ENCODE data around the gene FGD2.
"Not testable (repeated sequence)": the region's sequence is repeated elsewhere in the genome, so short reads cannot be mapped to it uniquely, and the experiment has no call there.

FGD2 gene

DNA sequence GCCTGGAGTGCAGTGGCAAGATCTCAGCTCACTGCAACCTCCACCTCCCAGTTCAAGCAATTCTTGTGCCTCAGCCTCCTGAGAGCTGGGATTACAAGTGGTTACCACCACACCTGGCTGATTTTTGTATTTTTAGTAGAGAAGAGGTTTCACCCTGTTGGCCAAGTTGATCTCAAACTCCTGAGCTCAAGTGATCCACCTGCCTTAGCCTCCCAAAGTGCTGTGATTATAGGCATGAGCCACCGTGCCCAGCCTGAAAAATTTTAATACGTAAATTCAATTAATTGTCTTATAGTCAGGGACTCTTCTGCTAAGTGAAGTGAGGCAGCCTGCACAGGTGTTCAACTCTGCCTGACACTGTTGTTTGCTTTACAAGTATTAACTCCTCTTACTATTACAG lies 15.1 kb upstream of the FGD2 start:
- DNase-seq (ENCODE audit: low read depth): not testable (repeated sequence)

DNA sequence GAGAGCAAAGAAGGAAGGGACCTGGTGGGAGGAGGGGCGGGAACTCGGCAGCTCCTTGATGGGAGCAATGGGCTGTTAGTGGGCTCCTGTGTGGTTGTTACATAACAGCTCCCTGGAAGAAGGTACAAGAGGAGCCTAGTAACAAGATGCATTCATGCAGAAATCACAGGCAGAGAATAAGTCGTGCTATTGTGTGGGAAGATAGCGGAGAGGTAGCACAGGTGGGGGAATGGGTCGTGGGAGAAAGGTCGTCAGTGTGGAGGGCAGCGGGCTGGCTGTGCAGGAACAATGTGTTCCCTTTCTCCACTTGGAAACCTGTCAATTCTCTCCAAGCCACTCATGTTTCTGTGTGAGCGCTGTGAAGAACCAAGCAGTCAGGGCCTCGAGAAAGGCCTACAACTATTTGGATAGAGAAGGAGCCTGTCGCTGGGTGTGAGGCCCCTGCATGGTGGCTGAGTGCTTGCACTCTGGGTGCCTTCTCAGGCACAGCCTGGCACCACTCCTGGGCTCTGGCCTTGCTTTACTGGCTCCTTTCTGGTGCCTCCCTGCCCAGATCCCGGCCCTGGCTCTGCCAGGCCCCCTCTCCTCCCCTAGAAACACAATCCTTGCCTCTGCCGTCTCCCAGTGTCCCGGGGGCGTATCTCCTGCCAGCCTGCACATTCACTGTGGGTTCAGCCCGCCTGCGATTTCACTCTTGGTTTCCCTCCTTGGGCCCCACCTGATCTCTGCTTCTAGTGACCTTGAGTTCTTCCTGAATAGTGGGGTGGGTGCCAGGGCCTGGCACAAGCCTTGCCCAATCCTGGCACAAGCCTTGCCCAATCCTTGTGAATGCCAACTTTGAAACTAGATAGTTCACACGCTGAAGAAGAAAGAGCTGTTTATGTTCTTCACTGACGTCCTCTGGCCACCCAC lies 7.4 kb upstream of the FGD2 start:
- DNase-seq (ENCODE audit: low read depth): no peak

DNA sequence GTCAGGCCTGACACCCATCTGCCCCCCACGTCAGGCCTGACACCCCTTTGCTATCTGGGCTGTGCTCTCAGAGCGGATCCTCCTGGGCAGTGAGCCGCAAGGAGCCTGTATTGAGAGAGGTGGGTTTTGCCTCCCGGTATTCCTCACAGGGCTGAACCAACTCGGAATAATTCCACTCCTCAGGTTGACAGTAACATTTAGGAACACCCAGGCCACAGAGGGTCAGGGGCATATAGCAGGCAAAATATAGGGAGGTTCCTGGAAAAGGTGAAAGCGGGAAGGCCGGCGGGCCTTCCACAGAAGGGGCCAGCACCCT lies 6.8 kb upstream of the FGD2 start:
- no peak for DNase-seq (ENCODE audit: low read depth)

DNA sequence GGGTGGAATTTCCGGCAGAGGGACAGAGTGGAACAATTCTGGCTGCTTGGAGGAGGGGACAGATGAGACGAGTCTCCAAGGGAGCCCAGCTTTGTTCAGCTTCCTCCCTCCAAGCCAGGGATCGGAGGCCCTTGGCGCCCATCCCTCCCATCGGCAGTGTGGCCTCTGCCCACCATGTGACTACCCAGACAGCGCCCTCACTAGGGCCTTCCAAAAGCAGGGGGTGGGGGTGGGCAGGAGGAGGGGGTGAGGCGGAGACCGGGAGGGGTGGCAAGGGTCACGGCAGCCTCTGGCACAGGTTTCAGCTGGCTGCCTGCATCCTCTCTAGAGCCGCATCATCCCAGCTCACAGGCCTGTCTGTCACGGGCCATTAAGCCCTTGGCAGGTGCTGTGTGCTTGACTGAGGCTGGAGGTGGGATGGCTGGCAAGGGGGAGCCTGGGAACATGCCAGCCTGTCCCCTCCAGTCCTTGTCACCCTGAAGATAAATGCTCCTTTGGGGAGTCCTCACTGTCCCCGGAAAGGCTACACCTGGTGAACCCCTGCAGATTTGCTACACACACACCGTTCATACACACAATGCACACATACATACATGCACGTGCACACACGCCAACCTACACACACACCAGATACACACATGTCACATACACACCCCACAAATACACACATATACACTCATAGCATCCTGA lies 6.2 kb upstream of the FGD2 start:
- no peak for DNase-seq (ENCODE audit: low read depth)

DNA sequence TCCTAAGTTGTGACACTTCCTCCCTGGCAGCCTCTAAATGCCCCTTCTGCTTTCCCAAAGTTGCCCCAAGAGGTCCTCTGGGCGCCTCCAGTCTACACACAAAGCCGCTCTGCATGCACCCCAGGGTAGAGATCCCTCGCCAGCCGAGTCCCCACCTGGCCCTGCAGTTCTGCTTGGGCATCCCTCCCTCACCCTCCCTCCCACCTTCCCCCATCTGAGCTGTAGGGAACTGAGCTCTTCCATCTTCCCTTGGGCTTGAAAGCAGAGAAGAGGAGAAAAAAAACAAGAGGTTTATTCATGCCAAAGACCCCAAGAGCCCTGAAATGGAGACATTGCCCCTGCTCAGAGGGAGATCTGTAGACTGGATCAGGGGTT lies 5.7 kb upstream of the FGD2 start:
- no peak for DNase-seq (ENCODE audit: low read depth)

DNA sequence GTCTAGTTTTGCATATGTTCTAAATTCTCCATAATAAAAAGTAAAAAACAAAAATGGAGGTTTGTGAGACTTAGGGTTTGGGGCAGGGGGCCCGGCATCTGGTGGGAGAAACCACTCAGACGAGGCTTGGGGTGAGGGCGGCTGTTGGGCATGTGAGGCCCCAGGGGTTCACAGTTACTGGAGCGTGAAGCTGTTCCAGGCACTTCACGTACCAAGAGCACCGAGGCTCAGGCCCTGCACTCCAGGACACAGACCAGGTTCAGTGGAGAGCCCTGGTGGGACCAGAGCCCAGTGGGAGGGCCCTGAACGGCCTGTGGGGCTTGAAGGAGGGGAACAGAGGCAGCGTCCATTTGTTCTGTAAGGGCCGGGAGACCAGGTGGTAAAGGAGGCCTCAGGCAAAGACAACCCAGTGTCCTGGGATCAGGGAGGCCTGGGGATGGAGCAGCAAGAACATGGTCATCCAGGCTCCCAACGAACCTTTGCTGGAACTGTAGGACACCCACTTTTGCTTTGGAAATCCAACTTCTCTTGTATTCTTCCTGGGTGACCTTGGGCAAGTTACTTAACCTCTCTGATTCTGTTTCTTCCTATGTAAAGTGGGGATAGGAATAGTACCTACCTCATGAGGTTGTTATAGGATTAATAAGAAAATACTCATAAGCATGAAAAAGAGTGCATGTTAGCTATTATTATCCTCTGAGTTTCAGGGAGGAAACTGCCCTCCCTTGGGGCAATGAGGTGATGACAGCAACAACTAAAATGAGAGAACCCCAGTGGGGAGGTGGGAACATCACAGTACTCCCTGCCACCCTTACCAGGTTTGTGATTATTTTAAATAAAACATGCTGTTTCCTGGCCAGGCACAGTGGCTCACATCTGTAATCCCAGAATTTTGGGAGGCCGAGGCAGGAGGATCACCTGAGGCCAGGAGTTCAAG lies 1.1 kb upstream of the FGD2 start:
- DNase-seq (ENCODE audit: low read depth): no peak

DNA sequence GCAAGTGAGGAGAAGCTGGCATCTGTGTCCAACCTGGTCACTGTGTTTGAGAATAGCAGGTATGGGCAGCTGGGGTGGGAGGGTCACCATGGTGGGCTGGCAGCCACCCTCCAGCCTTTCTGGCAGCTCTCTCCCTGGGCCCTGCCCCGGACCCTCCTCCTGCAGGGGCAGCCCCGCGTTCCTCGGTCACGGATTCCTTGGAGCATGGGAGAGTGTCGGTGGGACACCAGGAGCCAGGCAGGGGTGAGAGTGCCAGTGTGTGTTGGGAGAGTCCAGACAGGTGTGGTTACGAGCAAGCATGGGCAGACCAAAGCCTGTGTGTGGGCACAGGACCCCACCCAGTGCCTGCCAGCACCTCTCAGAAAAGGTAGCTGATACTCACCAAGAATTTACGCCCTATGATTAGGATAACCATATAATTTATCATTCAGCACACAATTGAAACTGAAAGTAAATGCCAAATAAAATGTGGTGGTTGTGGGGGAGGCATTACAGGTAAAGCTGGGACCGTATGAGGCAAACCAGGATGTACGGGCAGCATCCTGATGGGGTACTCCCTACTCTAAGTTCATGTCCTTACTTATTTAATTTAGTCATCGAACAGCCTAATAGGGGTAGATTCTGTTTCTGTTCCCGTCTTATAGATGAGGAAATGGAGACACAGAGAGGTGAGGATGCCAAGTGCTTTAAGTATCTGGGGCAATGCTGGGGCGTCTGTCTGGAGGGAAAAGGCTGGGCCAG lies 542 bp downstream of the FGD2 start:
- DNase-seq (ENCODE audit: low read depth): no peak

DNA sequence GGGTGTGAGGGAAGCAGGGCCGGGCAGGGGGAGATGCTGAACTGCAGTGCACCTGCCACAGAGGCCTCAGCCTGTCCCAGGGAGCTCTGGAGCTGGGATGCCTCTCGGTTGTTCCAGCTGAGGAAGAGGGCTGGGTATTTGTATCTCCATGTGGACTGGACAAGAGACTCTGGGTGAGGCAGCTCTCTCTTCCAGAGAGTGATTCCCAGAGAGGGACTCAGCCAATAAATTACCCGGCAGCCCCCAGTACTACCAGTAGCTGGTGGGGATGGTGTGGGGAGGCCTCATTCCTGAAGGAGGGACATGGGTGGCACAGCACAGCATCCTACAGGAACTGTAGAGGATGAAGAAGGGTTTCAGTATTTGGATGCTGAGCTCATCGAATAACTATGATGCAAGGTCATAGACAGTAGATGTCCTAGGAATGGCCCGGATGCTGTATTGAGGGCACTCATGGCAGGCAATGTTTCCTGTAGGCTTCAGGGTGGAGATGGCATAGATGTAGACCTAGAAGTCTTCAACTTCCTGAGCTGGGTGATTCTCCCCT lies 1.4 kb downstream of the FGD2 start:
- no peak for DNase-seq (ENCODE audit: low read depth)

DNA sequence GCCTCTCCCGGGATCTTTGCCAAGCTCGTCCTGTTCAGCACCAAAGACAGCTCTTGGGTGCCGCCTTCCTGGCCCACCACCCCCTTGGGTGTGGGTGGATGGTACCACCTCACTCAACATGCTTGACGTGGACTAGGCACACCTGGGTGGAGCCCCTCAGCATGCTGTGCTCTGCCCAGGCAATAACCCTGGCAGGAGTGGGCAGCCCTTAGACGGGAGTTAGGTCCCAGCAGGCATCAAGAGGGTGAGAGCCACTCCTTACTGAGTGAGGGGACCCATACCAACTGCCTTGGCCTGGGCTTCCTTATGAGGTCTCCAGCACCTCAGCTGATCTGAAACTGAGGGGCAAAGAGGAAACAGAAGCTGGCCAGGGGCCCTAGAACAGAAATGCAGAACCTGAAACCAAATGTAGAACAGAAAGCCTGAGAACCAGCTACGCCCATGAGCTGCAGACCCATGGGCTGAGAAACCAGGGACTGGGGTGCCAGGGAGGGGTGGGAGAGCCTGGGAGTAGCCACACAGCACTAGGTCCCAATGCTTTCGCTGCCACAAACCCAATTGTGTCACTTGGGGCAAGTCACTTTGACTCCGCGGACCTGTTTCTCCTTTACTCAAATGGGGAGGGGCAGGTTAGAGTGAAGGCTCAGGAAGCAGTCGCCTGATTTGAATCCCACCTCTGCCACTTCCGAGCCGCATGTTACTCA lies 2.0 kb downstream of the FGD2 start:
- no peak for DNase-seq (ENCODE audit: low read depth)

DNA sequence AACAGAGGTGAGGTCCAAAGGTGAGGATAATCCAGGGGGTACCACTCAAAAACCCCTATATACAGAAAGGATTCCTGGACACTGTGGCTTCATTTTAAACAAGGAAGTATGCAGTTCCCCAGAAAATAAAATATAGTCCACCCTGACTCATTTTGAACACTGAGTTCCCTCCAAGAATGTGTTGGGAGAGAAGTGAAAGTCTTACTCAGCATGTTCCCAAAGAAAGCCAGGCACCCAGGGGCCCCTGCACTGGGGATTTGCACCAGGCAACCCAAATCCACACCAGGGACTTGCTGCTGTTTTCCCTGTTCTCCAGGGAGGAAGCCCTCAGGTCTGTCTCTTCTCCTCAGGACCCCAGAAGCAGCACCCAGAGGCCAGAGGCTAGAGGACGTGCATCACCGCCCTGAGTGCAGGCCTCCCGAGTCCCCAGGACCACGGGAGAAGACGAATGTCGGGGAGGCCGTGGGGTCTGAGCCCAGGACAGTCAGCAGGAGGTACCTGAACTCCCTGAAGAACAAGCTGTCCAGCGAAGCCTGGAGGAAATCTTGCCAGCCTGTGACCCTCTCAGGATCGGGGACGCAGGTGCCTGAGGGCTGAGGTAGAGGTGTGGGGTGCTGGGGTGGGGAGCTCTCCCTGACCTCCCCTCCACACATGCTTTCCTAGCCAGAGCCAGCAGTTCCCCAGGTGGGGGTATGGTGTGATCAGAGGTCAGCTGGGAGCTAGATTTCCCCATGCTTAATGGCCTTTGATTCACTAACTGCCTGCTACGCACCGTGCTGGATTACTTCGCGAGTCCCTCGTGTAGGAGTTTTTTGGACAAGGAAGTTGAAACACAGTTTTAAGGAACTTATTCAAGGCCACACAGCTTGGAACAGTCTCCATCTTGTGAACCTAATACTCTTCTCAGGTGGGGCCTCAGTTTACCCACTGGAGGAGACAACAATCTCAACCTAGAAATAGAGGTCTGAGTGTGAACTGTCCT lies 3.3 kb downstream of the FGD2 start:
- no peak for DNase-seq (ENCODE audit: low read depth)

DNA sequence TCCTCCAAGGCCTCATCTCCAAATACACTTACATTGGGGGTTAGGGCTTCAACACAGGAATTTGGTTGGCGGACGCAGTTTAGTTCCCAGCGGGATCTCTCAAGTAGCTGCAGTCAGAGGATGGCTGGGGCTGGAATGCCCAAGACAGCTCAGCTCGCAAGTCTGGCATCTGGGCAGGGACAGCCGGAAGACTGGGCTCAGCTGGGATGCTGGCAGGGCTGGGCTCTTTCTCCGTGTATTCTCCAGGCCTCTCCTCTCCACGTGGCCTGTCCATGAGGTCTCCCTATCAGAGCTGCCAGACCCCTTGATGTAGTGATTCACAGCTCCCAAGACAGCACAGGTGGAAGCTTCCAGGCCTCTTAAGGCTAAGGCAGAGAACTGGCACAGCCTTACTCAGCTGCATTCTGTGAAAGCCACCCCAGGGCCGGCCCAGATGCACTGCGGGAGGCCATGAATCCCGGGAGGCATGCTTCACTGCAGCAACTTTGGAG lies 5.0 kb downstream of the FGD2 start:
- no peak for DNase-seq (ENCODE audit: low read depth)

DNA sequence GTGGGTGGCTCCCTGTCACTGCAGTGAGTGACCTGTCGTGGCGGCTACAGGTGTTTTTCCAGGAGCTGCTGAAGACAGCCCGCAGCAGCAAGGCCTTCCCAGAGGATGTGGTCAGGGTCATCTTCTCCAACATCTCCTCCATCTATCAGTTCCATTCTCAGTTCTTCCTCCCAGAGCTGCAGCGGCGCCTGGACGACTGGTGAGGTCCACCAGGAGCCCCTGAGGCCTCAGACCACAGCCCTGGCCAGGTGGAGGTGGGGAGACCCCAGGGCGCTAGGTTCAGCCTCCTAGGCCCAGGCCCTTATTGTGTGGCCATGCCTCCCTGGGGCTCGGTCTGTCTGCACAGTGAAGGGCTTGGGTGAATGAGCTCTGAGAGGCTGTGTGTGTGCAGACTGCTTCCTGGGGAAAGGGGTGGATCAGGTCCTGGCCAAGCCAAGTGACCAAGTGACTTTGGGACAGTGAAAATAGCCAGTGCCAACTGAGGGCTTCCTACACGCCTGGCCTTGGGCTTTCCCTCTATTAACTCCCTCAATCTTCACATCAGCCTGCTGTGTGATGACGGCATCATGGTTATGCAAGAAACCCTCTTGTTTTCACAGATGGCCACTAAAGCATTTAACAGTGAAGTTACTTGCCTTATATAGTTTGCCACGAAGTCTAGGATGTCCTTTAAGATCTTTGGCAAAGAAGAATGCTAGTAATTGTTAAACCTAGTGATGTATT lies 6.4 kb downstream of the FGD2 start:
- DNase-seq (ENCODE audit: low read depth): no peak

DNA sequence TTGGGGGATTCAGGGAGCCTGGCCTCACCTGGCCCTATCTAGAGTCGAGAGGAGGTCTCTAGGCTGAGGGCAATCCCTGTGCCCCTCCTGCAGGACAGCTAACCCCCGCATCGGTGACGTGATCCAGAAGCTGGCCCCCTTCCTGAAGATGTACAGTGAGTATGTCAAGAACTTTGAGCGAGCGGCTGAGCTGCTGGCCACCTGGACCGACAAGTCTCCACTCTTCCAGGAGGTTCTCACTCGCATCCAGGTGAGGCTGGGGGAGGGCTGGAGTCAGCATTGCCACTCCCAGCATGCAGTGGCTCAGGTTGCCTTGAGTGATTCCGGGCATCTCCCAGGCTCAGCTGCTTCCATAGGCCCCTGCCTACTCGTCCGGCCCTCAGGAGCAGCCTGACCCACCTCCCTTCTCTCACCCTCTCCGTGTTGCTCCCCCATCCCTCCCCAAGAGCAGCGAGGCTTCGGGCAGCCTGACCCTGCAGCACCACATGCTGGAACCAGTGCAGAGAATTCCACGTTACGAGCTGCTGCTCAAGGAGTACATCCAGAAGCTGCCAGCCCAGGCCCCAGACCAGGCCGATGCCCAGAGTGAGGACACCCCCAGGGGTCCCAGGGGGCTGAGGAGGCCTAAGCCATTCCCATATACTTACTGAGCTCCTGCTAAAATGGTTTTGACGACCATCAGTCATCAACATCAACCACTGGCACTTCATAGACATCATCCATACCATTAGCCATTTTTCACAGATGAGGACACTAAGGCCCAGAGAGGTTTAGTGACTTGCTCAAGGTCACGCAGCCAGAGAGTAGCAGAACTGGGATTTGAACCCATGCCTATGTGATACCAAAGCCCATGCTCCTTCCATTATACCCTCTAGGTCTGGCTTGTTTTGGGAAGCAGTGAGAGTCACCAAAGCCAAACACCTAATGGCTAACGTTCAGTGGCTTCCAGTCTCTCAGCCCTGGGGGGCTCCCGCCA lies 8.3 kb downstream of the FGD2 start:
- no peak for DNase-seq (ENCODE audit: low read depth)

DNA sequence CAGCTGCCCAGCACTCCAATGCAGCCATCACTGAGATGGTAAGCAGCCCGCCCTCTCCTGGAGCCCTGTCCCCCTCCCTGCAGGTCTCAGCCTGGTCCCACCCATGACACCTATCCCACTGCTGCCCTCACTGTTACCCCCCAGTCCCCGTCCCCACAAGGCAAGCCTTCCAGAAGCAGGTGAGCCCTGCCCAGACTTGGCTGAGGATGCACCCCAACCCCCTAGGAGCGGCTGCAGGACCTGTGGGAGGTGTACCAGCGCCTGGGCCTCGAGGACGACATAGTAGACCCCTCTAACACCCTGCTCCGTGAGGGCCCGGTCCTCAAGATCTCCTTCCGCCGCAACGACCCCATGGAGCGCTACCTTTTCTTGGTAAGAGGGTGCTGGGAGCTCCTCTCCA lies 9.2 kb downstream of the FGD2 start:
- DNase-seq (ENCODE audit: low read depth): no peak

DNA sequence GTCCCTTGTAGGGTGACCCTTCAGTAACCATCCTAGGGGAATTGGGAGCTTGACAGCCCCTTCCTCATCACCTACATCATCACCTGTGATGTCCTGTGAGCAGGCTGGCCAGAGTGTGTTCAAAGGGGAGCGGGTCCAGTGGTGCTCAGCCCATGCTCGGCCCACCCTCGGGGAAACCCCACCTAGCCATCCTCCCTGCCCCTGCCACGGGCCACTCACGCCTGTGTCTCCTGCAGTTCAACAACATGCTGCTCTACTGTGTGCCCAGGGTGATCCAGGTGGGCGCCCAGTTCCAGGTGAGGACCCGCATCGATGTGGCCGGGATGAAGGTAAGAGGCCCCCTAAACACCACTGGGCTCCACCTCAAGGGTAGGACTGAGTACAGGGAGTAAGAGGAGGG lies 10.1 kb downstream of the FGD2 start:
- no peak for DNase-seq (ENCODE audit: low read depth)

DNA sequence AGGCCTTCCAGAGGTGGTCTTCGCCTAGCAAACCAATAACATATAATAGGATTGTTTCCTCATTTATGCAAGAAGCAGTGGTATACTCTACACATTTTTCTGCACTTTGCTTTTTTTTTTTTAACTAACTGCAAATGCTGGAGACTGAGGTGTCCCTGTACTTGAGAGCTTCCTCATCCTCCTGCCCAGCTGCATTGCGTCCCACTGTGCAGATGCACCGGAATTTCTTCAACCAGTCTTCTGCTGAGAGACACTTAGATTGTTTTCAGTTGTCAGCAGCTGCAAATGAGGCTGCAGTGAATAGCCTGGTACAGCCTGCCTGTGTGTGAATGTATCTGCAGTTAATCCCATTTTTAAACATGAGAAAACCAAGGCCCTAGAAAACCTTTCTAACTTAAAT lies 11.5 kb downstream of the FGD2 start:
- no peak for DNase-seq (ENCODE audit: low read depth)

DNA sequence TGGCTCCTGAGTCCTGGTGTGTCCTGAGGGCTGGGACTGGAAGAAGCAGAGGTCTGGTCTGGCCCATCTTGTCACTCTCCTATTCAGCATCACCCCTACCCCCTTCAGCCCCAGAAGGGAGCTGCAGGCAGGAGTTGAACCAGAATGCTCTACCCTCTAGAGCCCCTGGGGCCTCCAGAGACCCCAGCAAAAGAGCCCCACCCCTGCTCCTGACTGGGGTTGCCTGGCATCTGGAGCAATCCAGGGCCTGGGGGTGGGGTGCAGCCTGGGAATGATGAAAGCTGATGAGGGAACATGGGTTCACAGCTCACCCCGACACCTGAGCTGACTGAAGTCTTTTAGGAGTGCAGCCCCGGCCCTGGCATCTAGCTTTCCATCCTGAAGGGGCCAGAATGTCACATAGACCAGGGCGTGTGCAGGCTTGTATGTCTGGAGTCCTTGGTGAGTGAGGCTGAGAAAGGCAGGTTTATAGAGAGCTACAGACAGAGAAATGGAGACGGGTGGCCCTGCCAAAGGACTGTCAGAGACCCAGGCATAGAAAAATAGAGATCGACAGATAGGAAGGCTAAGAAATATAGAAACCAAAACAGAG lies 12.2 kb downstream of the FGD2 start:
- DNase-seq (ENCODE audit: low read depth): no peak
